ENCODE results near the gene HDHD5. TPM values are rescaled to one million over a fixed set of nuclear protein-coding genes. Genes with fewer than 3 reads are reported as not detected.

HDHD5 gene
- 45.1 TPM for polyA plus RNA-seq (2013, experiment 1 of 2)
- 45.0 TPM for polyA plus RNA-seq (2013, experiment 2 of 2)

DNA sequence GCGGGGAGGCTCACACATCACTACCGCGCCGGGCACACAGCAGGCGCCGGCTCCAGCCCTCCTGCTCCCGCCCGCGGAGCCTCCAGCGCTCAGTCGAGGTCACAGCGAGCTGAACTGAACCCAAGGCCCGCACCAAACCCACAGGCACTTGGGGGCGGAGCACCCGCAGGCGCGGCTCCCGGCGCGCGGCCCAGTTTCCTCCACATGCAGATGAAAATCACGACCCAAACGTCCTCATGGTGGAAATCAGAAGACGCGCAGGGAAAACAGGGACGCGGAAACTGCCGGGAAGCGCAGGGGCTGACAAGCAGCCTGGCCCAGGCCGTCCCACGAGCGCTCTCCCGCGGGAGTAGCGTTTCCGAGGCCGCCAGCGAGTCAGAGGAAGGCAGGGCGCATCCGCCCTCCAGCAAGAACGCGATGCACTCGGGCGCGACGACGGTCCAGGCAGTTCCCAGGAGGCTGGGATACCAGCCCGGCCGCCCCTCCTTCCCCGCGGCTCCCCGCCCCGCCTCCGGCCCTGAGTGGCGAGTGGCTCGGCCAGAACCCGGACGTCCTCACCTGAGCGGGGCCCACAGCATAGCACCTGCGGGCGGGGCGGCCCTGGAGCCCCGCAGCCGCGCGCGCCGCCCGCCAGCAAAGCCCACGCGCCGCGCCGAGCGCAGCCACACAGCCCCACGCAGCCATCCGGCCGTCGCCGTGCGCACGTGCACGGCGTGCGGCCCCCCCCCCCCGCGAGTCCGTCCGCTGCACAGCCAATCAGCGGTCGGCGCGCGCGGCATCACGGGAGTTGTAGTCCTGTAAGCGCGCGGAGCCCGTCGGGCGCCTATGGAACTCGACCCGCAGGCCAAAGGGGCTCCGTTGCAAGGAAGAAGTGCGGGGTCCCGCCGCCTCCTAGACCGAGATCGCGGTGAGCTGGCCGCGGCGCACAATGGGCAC lies at the start of gene HDHD5:
TSS of gene HDHD5 (minus strand) at position 710 of the 936 bp plus-strand sequence. CDS start at position 684, 26 bp downstream.
- under 1% methylated on average over 114 of the region's 114 CpGs for WGBS
- Histone ChIP-seq H3K4me3 (ENCODE audit: low read length) (peak within 1 kb of the TSS; percentile 92), H3K9me3 (ENCODE audit: insufficient read depth, low read depth, low read length) (no peaks in the 10 kb centered on the region), H3K9ac (ENCODE audit: low read depth, low read length) (peak within 1 kb of the TSS; percentile 71), H3K27ac (ENCODE audit: low read depth, low read length) (peak within 1 kb of the TSS; percentile 59; the same call in 1 of the 2 replicates), H3K27me3 (ENCODE audit: insufficient read depth, low read length) (no peaks in the 10 kb centered on the region), H3K4me1 (ENCODE audit: insufficient read depth, low read length) (peaks cover 4% of the 10 kb centered on the region), H3K36me3 (ENCODE audit: insufficient read depth, low read length) (peaks cover 8% of the 10 kb centered on the region)

DNA sequence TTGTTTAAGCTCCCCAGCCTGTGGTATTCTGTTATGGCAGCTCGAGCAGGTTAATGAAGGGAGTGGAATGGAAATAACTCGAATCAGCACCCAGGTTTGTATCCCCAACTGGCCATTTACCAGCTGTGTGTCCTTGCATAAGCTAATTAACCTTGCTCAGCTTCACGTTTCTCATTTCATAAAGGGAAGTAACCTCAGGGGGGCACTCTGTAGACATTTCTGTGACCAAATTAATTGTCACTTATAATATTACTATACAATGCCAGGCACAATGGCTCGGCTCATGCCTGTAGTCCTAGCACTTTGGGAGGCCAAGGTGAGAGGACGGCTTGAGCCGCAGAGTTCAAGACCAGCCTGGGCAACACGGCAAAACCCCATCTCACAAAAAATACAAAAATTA lies 46.4 kb upstream of the HDHD5 start:
- Histone ChIP-seq H3K9ac (ENCODE audit: low read depth, low read length) (no peak overlapping the region), H3K4me1 (ENCODE audit: insufficient read depth, low read length) (peaks cover 4% of the 10 kb centered on the region), H3K36me3 (ENCODE audit: insufficient read depth, low read length) (no peaks in the 10 kb centered on the region), H3K4me3 (ENCODE audit: low read length) (no peak overlapping the region), H3K9me3 (ENCODE audit: insufficient read depth, low read depth, low read length) (no peaks in the 10 kb centered on the region), H3K27ac (ENCODE audit: low read depth, low read length) (no peak overlapping the region), H3K27me3 (ENCODE audit: insufficient read depth, low read length) (no peaks in the 10 kb centered on the region)
- 83% methylated on average over 7 of the region's 7 CpGs for WGBS

DNA sequence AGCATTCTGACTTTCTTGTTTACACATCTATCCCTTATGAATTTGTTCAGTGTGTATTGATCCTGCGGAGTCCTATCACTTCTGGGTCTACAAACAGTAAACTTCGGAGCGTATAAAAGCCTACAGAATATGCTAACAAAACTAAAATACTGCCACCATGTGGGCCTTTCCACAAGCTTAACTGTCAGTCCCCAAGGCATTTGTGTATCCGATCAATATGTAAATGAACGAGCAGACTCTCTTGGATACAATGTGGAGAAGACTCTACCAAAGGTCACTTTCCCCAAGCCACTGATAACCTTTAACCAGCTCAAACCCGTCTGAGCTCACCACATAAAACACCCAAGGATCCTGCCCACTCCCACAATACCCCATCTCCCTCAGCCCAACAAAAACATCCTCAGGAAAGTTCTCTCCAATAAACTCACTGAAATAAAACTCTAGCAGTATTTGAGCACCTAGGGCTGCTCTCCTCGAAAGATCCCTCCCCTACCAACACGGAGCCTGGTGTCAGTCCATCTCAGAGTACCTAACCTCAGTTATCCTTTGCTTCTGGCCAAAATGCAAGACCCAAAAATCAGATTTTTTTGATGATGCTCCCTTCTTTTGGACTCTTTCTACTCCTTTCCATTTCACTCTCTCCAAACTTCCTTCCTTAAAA lies 42.3 kb upstream of the HDHD5 start:
- H3K9ac ChIP-seq (ENCODE audit: low read depth, low read length), result no peak overlapping the region
- 42% methylated on average over 8 of the region's 8 CpGs for WGBS
- no peaks in the 10 kb centered on the region for H3K27me3 ChIP-seq (ENCODE audit: insufficient read depth, low read length)
- no peaks in the 10 kb centered on the region for H3K9me3 ChIP-seq (ENCODE audit: insufficient read depth, low read depth, low read length)
- no peak overlapping the region for H3K4me3 ChIP-seq (ENCODE audit: low read length)
- H3K4me1 ChIP-seq (ENCODE audit: insufficient read depth, low read length), result peaks cover 24% of the 10 kb centered on the region
- no peak overlapping the region for H3K27ac ChIP-seq (ENCODE audit: low read depth, low read length)
- no peaks in the 10 kb centered on the region for H3K36me3 ChIP-seq (ENCODE audit: insufficient read depth, low read length)

DNA sequence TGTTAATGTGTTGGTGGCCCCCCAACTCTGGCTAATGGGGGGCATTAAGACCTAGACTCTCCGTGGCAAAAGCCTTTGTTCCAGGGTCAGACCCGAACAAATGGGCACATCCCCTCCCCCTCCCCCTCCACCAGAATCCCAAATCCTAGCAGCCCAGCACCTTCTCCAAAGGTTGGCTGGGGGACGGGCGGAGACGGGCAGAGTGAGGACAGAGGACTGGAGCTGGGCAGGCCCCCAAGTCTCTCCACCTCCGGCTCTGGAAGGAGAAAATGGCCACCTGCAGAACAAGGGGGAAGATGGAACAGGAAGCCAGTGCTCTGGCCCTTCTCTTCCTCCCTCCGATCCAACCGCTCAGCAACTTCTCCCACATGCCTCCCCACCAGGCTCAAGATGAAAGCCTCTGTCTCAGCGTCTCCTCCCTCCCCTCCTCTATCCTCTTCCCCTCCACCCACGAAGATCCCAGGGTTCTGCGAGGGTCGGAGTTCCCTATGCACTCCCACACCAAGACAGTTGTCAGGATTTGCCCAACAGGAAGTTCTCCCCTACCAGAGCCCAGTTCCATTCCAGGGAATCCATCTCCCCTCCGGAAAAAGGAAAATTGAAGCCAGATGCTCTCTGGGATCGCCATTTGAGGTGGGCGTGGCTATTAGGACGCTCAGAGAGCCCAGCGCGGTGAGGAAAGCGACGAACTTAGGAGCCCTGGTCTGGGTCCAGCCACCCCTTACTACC lies 40.1 kb upstream of the HDHD5 start:
- peaks cover 32% of the 10 kb centered on the region for H3K4me1 ChIP-seq (ENCODE audit: insufficient read depth, low read length)
- 2% methylated on average over 20 of the region's 20 CpGs for WGBS
- no peaks in the 10 kb centered on the region for H3K27me3 ChIP-seq (ENCODE audit: insufficient read depth, low read length)
- peak overlapping the region; percentile 53 for H3K4me3 ChIP-seq (ENCODE audit: low read length)
- no peaks in the 10 kb centered on the region for H3K36me3 ChIP-seq (ENCODE audit: insufficient read depth, low read length)
- no peaks in the 10 kb centered on the region for H3K9me3 ChIP-seq (ENCODE audit: insufficient read depth, low read depth, low read length)
- H3K9ac ChIP-seq (ENCODE audit: low read depth, low read length), result peak overlapping the region; percentile 90
- H3K27ac ChIP-seq (ENCODE audit: low read depth, low read length), result peak overlapping the region; percentile 99

DNA sequence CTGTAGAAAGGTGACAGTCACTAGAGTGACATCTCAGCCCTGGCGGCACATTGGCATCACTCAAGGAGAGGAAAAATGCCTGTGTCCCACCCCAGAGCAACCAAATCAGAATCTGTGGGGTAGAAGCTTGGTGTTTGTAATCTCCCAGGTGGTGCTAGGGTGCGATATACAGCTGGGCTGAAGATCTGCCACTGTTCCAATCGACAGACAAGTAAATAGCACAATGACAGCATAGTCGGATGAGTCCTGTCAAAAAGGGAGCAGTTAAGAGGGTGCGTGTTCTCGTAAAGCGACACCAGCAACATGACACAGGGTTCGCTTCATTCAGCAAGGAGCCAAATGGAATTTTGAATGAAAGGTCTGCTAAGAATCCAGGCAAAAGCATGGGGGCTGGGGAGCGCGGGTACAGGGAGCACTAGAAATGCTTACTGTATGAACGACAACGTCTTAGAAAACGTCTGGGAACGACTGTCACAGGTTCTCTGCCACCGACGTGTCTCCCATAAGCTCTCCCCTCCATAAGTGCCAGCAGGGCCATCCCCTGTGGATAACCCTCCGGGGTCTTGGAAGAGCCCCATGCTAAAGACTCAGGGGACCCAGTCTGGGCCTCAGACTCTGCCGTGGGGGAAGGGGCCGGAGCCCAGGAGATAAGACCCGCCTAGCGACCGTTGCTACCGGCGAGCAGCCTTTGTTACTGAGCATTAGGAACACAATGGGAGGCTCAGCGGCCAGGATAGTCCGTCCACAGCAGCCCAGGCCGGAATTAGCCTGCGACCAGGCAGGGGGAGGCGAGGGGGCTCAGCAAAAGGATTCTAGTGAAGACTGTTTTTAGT lies 39.3 kb upstream of the HDHD5 start:
- Histone ChIP-seq H3K9me3 (ENCODE audit: insufficient read depth, low read depth, low read length) (no peaks in the 10 kb centered on the region), H3K9ac (ENCODE audit: low read depth, low read length) (peak overlapping the region; percentile 90), H3K4me1 (ENCODE audit: insufficient read depth, low read length) (peaks cover 35% of the 10 kb centered on the region), H3K27ac (ENCODE audit: low read depth, low read length) (peak overlapping the region; percentile 99), H3K27me3 (ENCODE audit: insufficient read depth, low read length) (no peaks in the 10 kb centered on the region), H3K4me3 (ENCODE audit: low read length) (peak overlapping the region; percentile 53), H3K36me3 (ENCODE audit: insufficient read depth, low read length) (no peaks in the 10 kb centered on the region)
- 7% methylated on average over 29 of the region's 29 CpGs for WGBS

DNA sequence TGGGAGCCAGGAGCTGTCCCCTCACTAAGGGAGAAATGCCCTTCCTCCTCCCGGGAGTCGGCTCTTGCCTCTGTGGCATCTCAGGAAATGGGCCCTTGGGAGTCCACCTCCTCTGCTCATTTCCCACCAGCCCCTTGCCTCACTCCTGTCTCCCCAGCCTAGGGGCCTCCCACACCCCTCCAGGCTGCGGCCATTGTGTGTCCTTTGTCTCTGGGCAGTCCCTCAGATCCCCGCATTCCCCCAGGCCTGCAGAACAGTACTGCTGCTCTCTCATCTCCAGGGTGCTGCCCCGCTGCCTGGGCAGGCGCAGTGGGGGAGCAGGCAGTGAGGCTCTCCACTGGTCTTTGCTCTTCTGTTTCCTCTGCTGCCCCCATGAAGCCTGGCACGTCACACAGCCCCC lies 35.1 kb upstream of the HDHD5 start:
- 73% methylated on average over 7 of the region's 7 CpGs for WGBS
- H3K9ac ChIP-seq (ENCODE audit: low read depth, low read length), result peak overlapping the region; percentile 37; the same call in 1 of the 2 replicates
- peaks cover 5% of the 10 kb centered on the region for H3K36me3 ChIP-seq (ENCODE audit: insufficient read depth, low read length)
- no peaks in the 10 kb centered on the region for H3K27me3 ChIP-seq (ENCODE audit: insufficient read depth, low read length)
- H3K27ac ChIP-seq (ENCODE audit: low read depth, low read length), result no peak overlapping the region
- H3K4me1 ChIP-seq (ENCODE audit: insufficient read depth, low read length), result peaks cover 22% of the 10 kb centered on the region
- no peak overlapping the region for H3K4me3 ChIP-seq (ENCODE audit: low read length)
- H3K9me3 ChIP-seq (ENCODE audit: insufficient read depth, low read depth, low read length), result no peaks in the 10 kb centered on the region

DNA sequence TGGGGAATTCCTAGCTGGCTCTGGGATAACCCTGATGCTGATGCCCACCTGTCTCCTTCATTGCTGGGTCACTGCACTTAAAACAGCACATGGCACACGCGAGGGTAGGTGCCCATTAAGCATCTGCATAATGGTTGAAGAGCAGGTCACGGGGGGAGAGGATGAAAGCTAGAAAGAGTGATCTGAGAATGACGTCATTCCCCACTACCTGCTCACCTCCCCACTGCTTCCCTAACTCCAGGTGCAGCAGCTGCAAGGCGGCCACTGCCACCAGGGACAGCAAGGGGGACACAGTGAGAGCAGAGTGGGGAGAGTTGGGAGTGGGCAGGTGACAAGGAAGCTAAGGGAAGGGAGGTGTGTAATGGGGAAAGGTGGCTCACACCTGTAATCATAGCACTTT lies 33.1 kb upstream of the HDHD5 start:
- 99% methylated on average over 3 of the region's 5 CpGs for WGBS
- no peak overlapping the region for H3K27ac ChIP-seq (ENCODE audit: low read depth, low read length)
- H3K4me1 ChIP-seq (ENCODE audit: insufficient read depth, low read length), result peaks cover 11% of the 10 kb centered on the region; the same call in 1 of the 2 replicates
- no peak overlapping the region for H3K9ac ChIP-seq (ENCODE audit: low read depth, low read length)
- H3K4me3 ChIP-seq (ENCODE audit: low read length), result no peak overlapping the region
- peaks cover 9% of the 10 kb centered on the region for H3K36me3 ChIP-seq (ENCODE audit: insufficient read depth, low read length)
- no peaks in the 10 kb centered on the region for H3K27me3 ChIP-seq (ENCODE audit: insufficient read depth, low read length)
- H3K9me3 ChIP-seq (ENCODE audit: insufficient read depth, low read depth, low read length), result no peaks in the 10 kb centered on the region

DNA sequence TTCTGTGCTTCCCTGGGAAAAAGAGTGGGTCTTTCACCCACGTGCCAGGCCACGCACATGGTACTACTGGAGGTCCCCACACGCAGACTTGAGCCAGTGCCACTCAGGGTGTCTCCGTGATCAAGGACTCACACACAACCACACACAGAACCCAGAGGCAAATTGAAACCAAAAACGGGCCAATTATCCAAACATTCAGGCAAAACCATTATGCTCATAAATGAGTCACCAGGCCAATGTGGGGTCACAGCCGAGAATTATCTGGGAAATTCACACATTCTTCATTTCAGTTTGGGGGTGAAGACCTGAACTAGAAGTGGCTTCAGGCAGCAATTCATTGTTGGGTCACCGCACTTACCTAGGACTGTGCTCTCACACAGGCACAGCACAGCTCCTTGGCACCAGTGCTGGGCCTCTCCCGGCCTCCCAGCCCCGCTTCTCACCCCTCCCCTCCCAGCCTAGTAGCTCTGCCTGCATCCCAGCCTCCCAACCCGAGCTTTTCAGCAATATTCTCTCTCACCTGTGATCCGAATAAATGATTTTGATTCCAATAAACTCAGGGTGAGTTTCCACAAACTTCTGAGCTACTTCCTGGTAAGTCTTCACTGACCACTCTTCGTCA lies 32.2 kb upstream of the HDHD5 start:
- no peaks in the 10 kb centered on the region for H3K9me3 ChIP-seq (ENCODE audit: insufficient read depth, low read depth, low read length)
- H3K36me3 ChIP-seq (ENCODE audit: insufficient read depth, low read length), result peaks cover 9% of the 10 kb centered on the region
- H3K4me1 ChIP-seq (ENCODE audit: insufficient read depth, low read length), result peaks cover 11% of the 10 kb centered on the region; the same call in 1 of the 2 replicates
- no peak overlapping the region for H3K9ac ChIP-seq (ENCODE audit: low read depth, low read length)
- H3K27ac ChIP-seq (ENCODE audit: low read depth, low read length), result no peak overlapping the region
- H3K27me3 ChIP-seq (ENCODE audit: insufficient read depth, low read length), result no peaks in the 10 kb centered on the region
- no peak overlapping the region for H3K4me3 ChIP-seq (ENCODE audit: low read length)
- WGBS, result 92% methylated on average over 12 of the region's 12 CpGs

DNA sequence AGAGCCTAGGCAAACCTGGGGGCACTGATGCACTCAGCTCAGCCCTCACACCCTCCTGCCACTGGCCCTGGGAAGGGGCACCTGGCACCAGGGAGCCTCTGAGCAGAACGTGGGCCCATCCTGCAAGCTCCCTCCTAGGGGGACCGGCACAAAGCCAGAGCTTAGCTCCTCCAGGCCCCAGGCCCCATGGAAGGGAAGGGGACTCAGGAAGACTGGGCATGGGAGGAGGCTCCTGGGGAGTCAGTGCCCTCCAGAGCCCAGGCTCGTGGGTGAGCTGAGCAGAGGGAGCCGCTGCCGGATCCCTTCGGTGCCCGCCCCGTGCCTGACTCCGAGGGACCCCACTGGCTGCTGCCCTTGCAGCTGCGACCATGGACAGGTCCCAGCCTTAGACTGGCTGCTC lies 31.6 kb upstream of the HDHD5 start:
- Histone ChIP-seq H3K9me3 (ENCODE audit: insufficient read depth, low read depth, low read length) (no peaks in the 10 kb centered on the region), H3K27ac (ENCODE audit: low read depth, low read length) (no peak overlapping the region), H3K27me3 (ENCODE audit: insufficient read depth, low read length) (no peaks in the 10 kb centered on the region), H3K4me1 (ENCODE audit: insufficient read depth, low read length) (peaks cover 11% of the 10 kb centered on the region; the same call in 1 of the 2 replicates), H3K4me3 (ENCODE audit: low read length) (no peak overlapping the region), H3K36me3 (ENCODE audit: insufficient read depth, low read length) (peaks cover 9% of the 10 kb centered on the region), H3K9ac (ENCODE audit: low read depth, low read length) (no peak overlapping the region)
- WGBS, result 87% methylated on average over 10 of the region's 10 CpGs

DNA sequence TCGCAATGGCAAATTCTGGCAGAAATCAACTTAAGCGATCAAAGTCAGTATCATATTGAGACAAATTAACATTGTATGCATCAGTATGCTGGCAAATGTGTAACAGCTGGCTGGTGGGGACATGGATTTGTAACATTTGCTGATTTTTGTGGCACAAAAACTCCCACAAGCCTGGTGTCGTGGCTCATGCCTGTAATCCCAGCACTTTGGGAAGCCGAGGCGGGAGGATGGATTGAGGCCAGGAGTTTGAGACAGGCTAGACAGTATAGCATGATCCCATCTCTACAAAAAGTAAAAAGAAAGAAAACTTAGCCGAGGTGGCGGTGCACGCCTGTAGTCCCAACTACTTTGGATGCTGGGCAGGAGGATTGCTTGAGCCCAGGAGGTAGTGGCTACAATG lies 17.6 kb upstream of the HDHD5 start:
- Histone ChIP-seq H3K27ac (ENCODE audit: low read depth, low read length) (no peak overlapping the region), H3K9ac (ENCODE audit: low read depth, low read length) (no peak overlapping the region), H3K4me1 (ENCODE audit: insufficient read depth, low read length) (peaks cover 10% of the 10 kb centered on the region; the same call in 1 of the 2 replicates), H3K9me3 (ENCODE audit: insufficient read depth, low read depth, low read length) (no peaks in the 10 kb centered on the region), H3K27me3 (ENCODE audit: insufficient read depth, low read length) (no peaks in the 10 kb centered on the region), H3K36me3 (ENCODE audit: insufficient read depth, low read length) (no peaks in the 10 kb centered on the region; the same call in 1 of the 2 replicates), H3K4me3 (ENCODE audit: low read length) (no peak overlapping the region)
- 94% methylated on average over 8 of the region's 8 CpGs for WGBS
